Chondrocyte (in vitro differentiated cells): Measurements from ENCODE around the gene IER5. TPM values are rescaled to one million over a fixed set of nuclear protein-coding genes. Genes with fewer than 3 reads are reported as not detected.

ENCODE experiments used
- DNase-seq: peaks from one replicate; pipeline ENCODE4 v3.0.0; 2021; ENCODE audit warnings: mixed read lengths, low spot score
- H3K27ac Mint-ChIP-seq: one replicate; pipeline ENCODE4 v1.8.0; 2021; ENCODE audit warnings: mild to moderate bottlenecking, moderate library complexity, mixed read lengths; ENCODE audit not compliant: unreplicated experiment
- H3K27me3 Mint-ChIP-seq: 2 replicates; pipeline ENCODE4 v1.8.0; 2021; ENCODE audit warnings: low read depth, mixed read lengths
- H3K36me3 Mint-ChIP-seq: 2 replicates; pipeline ENCODE4 v1.8.0; 2021; ENCODE audit warnings: low read depth, mixed read lengths
- H3K4me1 Mint-ChIP-seq: 2 replicates; pipeline ENCODE4 v1.8.0; 2021; ENCODE audit warnings: low read depth, mild to moderate bottlenecking, mixed read lengths
- H3K4me3 Mint-ChIP-seq: one replicate; pipeline ENCODE4 v1.8.0; 2021; ENCODE audit warnings: mild to moderate bottlenecking, moderate library complexity, mixed read lengths; ENCODE audit not compliant: unreplicated experiment
- H3K9me3 Mint-ChIP-seq: 2 replicates; pipeline ENCODE4 v1.8.0; 2021; ENCODE audit warnings: low read depth, mixed read lengths
- total RNA-seq: library from RNA; stranded (reverse); gene quantifications from 3 replicates; pipeline ENCODE4 v1.2.1, GENCODE V29; 2021
- TF ChIP-seq, protein P1 (sequence below): fragments of 200-600 bp; sonication (generic); IDR thresholded peaks from 2 replicates; pipeline ENCODE4 v1.5.0; 2021; ENCODE audit warnings: antibody characterized with exemption, mild to moderate bottlenecking, moderate library complexity

The IER5 gene
- total RNA-seq, 1 donor from 2014 or later = 15.6 TPM

DNA sequence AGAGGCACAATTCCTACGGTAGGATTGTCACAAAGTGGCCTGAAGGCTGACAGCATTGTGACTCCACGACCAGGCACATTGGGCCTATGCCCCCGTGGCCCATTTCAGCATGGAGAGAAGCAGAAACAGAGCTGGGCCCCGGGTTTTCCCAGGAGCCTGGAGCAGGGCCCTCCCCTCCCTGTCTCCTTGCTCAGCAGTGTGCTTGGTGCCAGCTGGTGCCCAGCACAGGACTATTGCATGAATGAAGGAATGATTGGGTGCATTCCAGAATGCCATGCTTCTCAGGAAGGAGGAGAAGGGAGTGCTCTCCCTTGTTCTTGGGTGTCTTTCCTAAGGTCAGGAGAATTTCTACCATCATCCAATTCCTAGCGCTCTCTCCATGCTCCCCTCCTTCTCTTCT lies 33.7 kb downstream of the IER5 start:
- H3K9me3 Mint-ChIP-seq = no peaks in the 10 kb centered on the region
- no peak overlapping the region for H3K27ac Mint-ChIP-seq
- H3K36me3 Mint-ChIP-seq = no peaks in the 10 kb centered on the region
- DNase-seq = no peak
- no peaks in the 10 kb centered on the region for H3K27me3 Mint-ChIP-seq
- no peak overlapping the region for H3K4me3 Mint-ChIP-seq
- TF ChIP-seq, protein P1, sequence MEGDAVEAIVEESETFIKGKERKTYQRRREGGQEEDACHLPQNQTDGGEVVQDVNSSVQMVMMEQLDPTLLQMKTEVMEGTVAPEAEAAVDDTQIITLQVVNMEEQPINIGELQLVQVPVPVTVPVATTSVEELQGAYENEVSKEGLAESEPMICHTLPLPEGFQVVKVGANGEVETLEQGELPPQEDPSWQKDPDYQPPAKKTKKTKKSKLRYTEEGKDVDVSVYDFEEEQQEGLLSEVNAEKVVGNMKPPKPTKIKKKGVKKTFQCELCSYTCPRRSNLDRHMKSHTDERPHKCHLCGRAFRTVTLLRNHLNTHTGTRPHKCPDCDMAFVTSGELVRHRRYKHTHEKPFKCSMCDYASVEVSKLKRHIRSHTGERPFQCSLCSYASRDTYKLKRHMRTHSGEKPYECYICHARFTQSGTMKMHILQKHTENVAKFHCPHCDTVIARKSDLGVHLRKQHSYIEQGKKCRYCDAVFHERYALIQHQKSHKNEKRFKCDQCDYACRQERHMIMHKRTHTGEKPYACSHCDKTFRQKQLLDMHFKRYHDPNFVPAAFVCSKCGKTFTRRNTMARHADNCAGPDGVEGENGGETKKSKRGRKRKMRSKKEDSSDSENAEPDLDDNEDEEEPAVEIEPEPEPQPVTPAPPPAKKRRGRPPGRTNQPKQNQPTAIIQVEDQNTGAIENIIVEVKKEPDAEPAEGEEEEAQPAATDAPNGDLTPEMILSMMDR = no peak
- peaks cover 41% of the 10 kb centered on the region for H3K4me1 Mint-ChIP-seq

DNA sequence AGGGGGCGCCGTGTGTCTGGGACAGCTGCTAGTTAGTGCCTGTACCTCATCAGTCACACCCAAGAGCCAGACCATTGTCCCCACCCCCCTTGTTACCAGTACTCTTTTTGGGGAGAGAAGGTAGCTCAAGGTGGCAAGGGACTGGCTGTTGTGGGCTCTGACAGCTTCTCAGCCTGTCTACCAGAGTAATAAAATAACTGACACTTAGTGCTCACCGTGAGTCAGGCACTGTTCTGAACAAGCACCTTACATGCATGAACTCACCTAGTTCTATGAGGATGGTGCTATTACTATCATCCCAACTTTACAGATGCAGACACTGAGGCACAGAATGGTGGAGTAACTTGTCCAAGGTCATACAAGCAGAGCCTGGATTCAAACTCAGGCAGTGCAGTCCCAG lies 34.7 kb downstream of the IER5 start:
- no peak for DNase-seq
- Mint-ChIP-seq H3K4me3 (no peak overlapping the region), H3K4me1 (peaks cover 33% of the 10 kb centered on the region), H3K9me3 (no peaks in the 10 kb centered on the region), H3K27me3 (no peaks in the 10 kb centered on the region), H3K36me3 (no peaks in the 10 kb centered on the region), H3K27ac (no peak overlapping the region)
- TF ChIP-seq, protein P1 = no peak

DNA sequence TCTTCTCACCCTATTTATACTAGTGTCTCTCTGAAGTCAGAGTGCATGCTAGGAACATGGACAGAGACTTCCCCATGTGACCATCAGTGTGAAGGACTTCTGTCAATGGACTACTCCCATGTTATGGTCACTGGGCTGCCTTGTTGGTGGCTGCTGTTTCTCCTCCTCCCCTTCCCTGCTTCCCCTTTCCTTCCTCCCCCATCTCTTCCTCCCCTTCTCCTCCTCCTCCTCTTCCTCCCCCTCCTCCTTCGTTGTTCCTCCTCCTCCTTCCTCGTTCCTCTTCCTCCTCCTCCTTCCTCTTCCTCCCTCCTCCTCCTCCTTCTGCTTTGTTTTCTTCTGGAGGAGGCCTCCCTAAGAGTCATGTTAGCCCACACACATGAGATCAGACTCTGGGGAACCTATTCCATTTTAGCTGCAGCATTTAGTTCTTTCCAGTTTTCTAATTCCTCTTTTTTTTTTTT lies 35.8 kb downstream of the IER5 start:
- DNase-seq = no peak
- TF ChIP-seq, protein P1 = no peak
- Mint-ChIP-seq H3K27me3 (no peaks in the 10 kb centered on the region), H3K4me3 (no peak overlapping the region), H3K36me3 (no peaks in the 10 kb centered on the region), H3K4me1 (peaks cover 31% of the 10 kb centered on the region), H3K9me3 (no peaks in the 10 kb centered on the region), H3K27ac (no peak overlapping the region)

DNA sequence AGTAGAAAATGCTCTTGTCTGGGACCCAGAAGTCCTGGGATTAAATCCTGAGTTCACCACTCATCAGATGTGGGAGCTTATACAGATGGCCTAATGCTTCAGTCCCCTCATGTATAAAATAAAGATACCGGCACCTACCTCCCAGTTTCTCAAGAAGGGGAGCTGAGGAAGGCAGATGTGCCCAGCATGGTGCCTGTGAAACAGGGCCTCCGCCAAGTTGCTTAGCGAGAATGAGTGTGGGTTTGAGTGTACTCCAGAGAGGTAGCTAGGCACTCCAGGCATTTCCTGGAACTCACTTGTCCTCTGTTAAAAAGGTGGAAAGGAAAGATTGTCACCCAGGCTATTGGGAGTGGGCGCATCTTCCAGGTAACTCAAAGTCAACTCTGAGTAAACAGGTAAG lies 37.8 kb downstream of the IER5 start:
- H3K4me1 Mint-ChIP-seq = peaks cover 25% of the 10 kb centered on the region

DNA sequence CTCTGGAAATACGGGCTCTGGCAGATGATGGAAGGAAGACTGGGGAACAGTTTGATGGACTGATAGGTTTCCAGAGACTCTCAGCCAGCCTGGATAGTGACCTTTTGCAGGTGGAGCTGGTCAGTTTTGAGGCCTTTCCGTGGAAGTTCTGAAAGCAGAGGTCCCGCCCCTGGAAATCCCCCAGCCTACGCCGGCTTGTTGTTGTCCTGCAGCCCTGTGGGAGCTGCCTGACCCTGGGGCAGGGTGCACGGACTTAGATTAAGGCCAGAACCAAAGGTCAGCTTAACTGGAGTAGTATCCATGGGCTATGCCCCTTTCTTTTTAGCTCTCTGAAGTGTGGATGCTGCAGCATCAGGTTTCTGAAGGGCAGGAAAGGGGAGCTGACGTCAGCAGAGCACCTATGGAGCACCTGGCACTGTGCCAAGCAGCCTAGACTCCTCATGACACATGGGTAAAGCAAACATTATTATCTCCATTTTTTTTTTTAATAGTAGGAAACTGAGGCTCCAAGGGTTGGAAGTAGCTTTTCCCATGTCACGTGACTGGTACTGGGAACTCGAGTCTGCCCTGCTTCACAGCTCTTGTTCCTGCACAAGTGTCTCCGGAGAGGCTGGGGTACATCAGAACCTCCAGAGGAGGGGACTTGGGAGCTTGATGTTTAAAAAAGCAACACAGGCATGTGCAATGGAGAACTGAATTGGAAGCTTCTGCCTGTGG lies 38.5 kb downstream of the IER5 start:
- H3K27ac Mint-ChIP-seq = no peak overlapping the region
- H3K9me3 Mint-ChIP-seq = no peaks in the 10 kb centered on the region
- no peak overlapping the region for H3K4me3 Mint-ChIP-seq
- H3K27me3 Mint-ChIP-seq = no peaks in the 10 kb centered on the region
- H3K36me3 Mint-ChIP-seq = no peaks in the 10 kb centered on the region
- H3K4me1 Mint-ChIP-seq = peaks cover 25% of the 10 kb centered on the region
- DNase-seq = no peak
- TF ChIP-seq, protein P1 = no peak

More for the DNA sequence above, 37.8 kb downstream of the IER5 start:
- TF ChIP-seq, protein P1 = no peak
- H3K27ac Mint-ChIP-seq = no peak overlapping the region
- no peak for DNase-seq
- H3K27me3 Mint-ChIP-seq = no peaks in the 10 kb centered on the region
- no peak overlapping the region for H3K4me3 Mint-ChIP-seq
- H3K36me3 Mint-ChIP-seq = no peaks in the 10 kb centered on the region
- H3K9me3 Mint-ChIP-seq = no peaks in the 10 kb centered on the region
